ENCODE data around the gene PTPN6. TPM values are rescaled to one million over a fixed set of nuclear protein-coding genes. Genes with fewer than 3 reads are reported as not detected.

Gene PTPN6
- total and polyA plus RNA-seq, 2 of the 13 experiments (the other 11 are each of a cell fraction or from before 2014, with no cell fraction given): 10.5 to 10.6 TPM

DNA sequence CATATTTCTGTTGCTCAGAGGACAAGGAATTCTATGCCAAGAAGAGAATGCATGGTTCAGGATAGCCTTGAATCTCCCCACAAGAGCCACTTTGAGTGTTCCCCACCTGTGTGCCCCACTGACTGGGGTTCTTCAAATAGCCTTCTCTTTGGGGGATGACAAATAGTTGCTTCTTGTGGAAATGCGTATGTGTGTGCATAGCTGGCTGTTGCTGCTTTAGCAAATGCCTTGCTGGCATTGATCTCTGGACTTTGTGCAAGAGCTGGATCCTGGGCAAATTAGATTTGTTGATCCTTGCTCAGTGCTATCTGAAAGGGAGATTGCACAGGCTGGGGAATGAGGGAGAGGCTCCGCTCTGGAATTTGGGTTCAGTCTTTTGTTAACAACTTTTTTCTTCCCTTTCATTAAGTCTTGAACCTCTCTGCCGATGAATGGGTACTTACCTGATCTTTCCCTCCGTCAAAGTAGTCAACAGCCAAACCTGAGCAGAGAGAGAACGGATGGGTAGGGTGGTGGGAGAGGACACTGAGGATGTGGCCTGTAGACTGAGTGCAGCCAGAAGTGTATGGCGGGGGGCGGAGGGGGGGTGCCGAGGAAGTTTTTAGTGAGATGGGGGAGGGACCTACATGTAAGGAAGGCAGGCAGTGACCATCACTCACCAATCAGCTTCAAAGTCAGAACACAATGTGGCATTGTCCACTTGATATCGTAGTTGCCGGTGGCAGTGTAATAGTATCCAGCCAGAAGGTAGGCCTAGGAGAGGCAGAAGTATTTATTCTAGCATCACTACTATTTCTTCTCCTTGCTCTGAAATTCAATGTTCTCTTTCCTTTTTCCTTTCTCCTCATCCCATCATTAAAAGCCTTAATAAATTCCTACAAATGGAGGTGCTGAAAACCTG is 30.2 kb downstream of the PTPN6 start (continued):
- TF ChIP-seq SIN3A (IDR thresholded peaks at IDR 0.05; ENCODE audit: borderline replicate concordance, low read depth, low read length) (no peak), HIC2 (CRISPR knock-in tag; IDR thresholded peaks at IDR 0.05; ENCODE audit: low read depth) (peak; percentile 58; the same call in 1 of the 2 replicates), ZMYM4 (CRISPR knock-in tag; IDR thresholded peaks at IDR 0.05) (no peak; the same call in 1 of the 2 replicates), ZBTB26 (CRISPR knock-in tag; IDR thresholded peaks at IDR 0.05; ENCODE audit: borderline replicate concordance) (0 out of 2 replicates have a peak, but pooled peaks have one; percentile 22), ZNF747 (CRISPR knock-in tag; IDR thresholded peaks at IDR 0.05; ENCODE audit: borderline replicate concordance) (no peak), ATF7-NPFF (CRISPR knock-in tag; IDR thresholded peaks at IDR 0.05; ENCODE audit: low read depth) (0 out of 2 replicates have a peak, but pooled peaks have one; percentile 33), ETV6 (CRISPR knock-in tag; conservative IDR thresholded peaks at IDR 0.05) (no peak), HDAC1 (CRISPR knock-in tag; IDR thresholded peaks at IDR 0.05) (peak; percentile 84), MZF1 (CRISPR knock-in tag; IDR thresholded peaks at IDR 0.05; ENCODE audit: borderline replicate concordance) (no peak), NBN (conservative IDR thresholded peaks at IDR 0.05) (no peak), RCOR2 (CRISPR knock-in tag; IDR thresholded peaks at IDR 0.05) (peak; percentile 41; the same call in 1 of the 2 replicates), SETDB1 (CRISPR knock-in tag; IDR thresholded peaks at IDR 0.05; ENCODE audit: borderline replicate concordance) (no peak), NFIC (IDR thresholded peaks at IDR 0.05; ENCODE audit: low read length) (peak; percentile 17; the same call in 1 of the 2 replicates), EP300 (IDR thresholded peaks at IDR 0.05; ENCODE audit: low read depth in 2 of 2, low read length in 2 of 2) (peak; percentile 78 to 89; a peak in 3 of 4 replicates), EP300 (CRISPR knock-in tag; IDR thresholded peaks at IDR 0.05; ENCODE audit: borderline replicate concordance) (peak; percentile 83), HOXA9 (CRISPR knock-in tag; IDR thresholded peaks at IDR 0.05; ENCODE audit: borderline replicate concordance) (no peak), ZNF563 (CRISPR knock-in tag; IDR thresholded peaks at IDR 0.05) (peak; percentile 58; the same call in 1 of the 2 replicates), XRCC5 (optimal IDR thresholded peaks at IDR 0.05; ENCODE audit: low read length) (no peak), ZNF773 (CRISPR knock-in tag; IDR thresholded peaks at IDR 0.05; ENCODE audit: borderline replicate concordance) (no peak), ZNF792 (CRISPR knock-in tag; IDR thresholded peaks at IDR 0.05) (peak; percentile 17; the same call in 1 of the 2 replicates), SPEN (CRISPR knock-in tag; IDR thresholded peaks at IDR 0.05; ENCODE audit: low read depth) (peak; percentile 59; the same call in 1 of the 2 replicates), FOXK2 (IDR thresholded peaks at IDR 0.05) (peak; percentile 6; the same call in 1 of the 2 replicates), ZNF713 (CRISPR knock-in tag; IDR thresholded peaks at IDR 0.05) (no peak), ZNF660 (CRISPR knock-in tag; IDR thresholded peaks at IDR 0.05; ENCODE audit: borderline replicate concordance, low read depth) (no peak), ZNF205 (CRISPR knock-in tag; IDR thresholded peaks at IDR 0.05) (peak; percentile 94; the same call in 1 of the 2 replicates)
- TF ChIP-seq, protein P1, sequence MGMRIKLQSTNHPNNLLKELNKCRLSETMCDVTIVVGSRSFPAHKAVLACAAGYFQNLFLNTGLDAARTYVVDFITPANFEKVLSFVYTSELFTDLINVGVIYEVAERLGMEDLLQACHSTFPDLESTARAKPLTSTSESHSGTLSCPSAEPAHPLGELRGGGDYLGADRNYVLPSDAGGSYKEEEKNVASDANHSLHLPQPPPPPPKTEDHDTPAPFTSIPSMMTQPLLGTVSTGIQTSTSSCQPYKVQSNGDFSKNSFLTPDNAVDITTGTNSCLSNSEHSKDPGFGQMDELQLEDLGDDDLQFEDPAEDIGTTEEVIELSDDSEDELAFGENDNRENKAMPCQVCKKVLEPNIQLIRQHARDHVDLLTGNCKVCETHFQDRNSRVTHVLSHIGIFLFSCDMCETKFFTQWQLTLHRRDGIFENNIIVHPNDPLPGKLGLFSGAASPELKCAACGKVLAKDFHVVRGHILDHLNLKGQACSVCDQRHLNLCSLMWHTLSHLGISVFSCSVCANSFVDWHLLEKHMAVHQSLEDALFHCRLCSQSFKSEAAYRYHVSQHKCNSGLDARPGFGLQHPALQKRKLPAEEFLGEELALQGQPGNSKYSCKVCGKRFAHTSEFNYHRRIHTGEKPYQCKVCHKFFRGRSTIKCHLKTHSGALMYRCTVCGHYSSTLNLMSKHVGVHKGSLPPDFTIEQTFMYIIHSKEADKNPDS (CRISPR knock-in tag; IDR thresholded peaks at IDR 0.05): no peak
